Activated T-cell treated with anti-CD3 and anti-CD28 coated beads, Interleukin-2, amount 50 U/mL, for 48 hours (primary cell): ENCODE data around the gene AWAT2.

Experiments
- DNase-seq, 2 experiments: peaks; one replicate each; pipeline ENCODE4 v3.0.0-alpha.2; 2020

AWAT2 gene, protein sequence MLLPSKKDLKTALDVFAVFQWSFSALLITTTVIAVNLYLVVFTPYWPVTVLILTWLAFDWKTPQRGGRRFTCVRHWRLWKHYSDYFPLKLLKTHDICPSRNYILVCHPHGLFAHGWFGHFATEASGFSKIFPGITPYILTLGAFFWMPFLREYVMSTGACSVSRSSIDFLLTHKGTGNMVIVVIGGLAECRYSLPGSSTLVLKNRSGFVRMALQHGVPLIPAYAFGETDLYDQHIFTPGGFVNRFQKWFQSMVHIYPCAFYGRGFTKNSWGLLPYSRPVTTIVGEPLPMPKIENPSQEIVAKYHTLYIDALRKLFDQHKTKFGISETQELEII

DNA sequence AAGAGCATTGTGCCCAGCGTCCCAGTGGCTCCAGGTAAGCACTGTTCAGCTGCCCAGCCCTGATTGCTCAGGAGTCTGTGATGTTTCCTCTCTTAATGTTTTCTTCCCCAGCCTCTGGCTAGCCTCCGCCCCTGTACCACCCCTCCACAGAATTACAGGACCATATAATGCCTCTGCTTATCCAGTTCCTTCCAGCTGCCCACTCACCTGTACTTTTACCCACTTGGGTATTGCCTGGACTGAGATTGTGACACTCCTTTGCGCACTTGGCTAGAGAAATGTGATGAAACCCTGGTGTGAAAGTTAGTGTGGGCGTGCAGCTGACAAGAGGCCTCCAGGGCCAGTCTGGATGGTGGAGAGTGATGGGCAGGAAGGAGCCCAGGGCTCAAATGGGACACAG is at the start of gene AWAT2:
TSS of gene AWAT2 (minus strand) at position 14 of the 400 bp plus-strand sequence. CDS start at position 8, 6 bp downstream.
- DNase-seq: no peak

DNA sequence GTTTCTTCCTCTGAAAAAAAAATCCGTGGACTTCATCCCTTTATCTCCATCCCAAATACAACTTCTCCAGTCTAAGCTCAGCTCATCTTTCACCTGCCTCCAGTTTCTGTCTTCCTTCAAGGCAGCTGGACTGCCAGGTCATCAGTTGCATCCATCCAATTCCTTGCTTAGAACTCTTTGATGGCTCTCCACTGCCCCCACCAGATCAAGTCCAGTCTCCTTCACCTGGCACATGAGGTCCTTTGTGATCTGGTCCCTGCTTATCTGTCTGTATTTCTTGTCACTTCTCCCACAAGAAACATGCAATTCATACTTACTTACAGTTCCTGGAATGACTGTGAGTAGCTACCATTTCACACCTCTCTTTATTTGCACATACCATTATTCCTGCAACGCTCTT is 46.3 kb upstream of the AWAT2 start:
- no peak for DNase-seq

DNA sequence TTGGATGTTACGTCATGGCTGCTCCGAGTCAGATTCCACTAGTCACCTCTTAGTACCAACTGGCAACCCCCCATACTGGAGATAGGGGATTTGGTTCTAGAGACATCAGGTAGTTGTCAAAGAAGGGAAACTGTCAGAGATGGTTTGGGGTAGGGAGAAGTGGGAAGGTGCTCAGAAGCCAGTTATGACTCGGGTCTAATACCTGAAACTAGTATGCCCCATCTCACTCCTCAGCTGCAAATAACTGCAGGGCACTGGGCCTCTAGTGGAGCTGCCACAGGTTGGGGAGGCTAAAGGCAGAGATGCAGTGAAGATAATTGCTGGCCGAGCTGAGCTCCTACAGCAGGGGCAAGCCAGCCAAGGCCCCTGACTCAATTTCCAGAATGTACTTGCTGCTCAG is 42.5 kb upstream of the AWAT2 start:
- DNase-seq: no peak

DNA sequence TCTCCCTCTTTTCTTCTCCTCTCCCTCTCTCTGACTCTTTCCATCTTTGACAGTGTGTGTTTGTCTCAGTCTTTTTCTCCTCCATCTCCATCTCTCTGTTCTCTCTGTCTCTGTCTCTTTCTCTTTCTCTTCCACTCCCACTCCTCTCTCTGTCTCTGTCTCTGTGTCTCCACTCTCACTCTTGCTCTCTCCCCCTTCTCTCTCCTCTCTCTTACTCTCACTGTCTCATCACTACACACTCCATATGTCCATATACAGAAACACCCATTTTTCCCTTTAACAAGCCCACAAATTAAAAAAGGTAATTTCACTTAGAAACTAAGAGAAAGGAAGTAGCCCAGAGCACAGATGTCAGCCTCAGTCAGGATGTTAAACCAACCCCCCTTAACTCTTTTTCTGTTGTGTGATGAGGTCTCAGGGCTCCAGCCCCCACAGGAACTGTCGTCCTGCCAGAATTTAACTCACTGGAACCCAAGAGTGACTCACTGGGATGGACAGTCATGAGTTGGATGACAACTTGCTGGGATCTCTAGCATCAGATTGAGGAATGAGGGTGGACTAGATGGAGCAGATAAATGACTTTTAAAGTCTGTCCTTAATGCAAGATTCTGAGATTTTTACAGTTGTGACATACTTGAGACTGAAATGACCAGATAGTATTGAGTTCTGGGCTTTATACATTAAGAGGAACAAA is 40.0 kb upstream of the AWAT2 start:
- DNase-seq: no peak

DNA sequence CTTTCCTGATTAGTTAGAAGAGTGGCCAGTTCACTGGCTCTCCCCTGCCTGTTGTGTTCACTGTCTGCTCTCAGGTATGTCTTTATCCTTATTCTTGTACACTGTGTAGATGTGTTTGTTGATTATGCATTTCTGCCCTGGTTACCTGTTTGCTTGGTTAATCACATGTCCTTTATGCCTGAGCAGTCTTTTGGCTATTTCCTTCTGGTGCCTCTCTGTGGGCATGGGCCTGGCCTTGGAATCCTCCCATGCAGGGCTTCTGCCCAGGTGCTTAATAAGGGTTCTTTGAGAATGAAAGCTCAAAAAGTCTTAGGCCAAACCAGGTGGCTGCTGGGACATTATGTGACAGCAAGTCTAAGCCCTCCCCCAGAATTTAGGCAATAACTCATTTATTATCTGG is 39.0 kb upstream of the AWAT2 start:
- no peak for DNase-seq

DNA sequence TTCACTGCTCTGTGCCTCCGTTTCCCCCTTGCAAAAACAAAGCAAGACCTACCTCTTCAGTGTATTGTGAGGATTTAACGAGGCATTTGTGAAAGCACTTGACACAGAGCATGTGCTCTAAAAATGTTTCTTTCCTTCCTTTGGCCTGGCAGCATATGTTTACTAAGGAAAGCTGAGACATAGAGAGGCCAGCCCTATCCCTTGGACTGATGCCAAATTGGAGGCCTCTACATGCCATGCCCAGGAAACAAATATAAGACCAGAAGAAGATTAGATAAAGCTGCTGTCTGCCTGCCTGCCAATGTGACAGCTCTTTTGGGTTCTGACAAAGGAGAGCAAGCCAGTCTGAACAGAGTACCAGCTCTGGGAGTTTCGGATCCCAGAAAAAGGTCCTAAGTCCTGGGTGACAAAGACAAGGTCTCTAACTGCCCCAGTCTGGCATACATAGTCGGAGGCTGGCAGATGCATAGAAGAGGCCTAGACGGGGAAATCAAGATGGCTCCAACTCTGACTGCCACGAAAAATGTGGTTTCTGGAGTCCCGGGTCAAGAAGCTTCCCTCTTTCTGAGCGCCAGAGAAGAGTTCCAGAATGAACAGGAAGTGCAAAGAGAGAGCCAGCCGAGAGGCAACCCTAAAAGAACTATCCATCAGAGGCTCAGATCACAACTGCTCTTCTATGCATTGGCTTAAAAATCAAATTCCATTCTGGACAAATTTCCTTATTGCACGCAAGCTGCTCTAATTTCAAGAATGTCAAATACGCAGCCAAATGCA is 38.3 kb upstream of the AWAT2 start:
- no peak for DNase-seq

DNA sequence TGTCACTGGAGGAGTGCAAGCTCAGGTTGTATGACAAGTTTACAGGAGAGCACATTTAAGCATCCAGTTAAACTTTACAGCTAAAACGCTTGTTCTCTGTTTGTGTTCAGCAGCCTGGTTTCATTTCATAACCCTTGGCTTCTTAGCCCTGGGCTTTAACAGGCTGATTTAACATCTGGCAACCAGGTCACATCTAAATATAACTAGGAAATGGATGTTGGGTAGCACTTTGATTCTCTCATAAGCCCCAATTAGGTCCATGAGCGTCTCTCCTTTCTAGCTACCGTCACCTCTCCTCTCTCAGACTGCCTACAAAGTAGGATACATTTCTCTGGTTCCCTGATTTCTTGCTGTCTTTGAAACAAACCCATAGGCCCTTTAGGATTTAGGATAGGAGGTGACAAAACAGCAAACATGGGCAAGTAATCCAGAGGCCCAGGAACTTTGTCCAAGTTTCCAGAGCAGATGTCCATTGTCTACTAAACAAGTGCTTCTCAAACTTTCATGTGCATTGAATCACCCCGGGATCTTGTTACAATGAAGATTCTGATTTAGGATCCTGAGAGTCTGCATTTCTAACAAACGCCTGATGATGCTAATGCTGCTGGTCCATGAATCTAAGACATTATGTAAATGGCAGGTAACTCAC is 35.0 kb upstream of the AWAT2 start:
- DNase-seq: no peak

DNA sequence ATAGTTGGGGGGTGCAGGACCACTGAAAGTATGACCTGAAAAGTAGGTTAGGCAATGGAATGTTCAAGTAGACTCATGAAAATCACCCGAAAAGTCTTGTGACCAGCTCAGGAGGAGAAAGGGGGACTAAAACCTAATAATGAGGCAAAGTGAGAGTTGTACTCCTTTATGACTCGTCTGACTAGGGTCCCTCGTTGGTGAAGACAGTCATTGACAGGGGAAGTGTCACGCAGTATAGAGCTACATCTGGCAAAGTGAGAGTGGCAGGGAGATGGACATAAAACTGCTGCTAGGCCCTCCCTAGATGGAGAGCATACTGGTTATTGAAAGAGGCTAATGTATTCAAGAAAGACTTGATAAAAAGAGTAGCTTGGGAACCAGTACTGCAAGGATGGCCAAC is 33.0 kb upstream of the AWAT2 start:
- no peak for DNase-seq

DNA sequence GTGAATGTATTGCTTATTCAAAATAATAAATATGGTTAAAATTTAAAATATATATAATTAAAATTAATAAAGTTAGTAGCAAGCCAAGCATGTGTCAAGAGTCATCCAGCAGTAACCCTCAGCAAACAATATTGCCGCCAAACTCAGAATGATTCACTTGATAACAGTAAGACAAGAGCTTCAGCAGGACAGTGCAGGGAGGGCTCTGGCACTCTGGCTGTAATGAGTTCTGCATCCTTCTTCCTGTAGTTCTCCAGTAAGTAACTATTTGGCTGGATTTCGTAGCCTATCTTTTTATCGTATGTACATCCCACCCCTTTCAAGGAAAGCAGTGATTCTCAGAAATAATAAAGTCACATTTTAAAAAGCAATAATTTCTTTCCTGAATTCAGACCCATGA is 30.1 kb upstream of the AWAT2 start:
- DNase-seq: no peak

DNA sequence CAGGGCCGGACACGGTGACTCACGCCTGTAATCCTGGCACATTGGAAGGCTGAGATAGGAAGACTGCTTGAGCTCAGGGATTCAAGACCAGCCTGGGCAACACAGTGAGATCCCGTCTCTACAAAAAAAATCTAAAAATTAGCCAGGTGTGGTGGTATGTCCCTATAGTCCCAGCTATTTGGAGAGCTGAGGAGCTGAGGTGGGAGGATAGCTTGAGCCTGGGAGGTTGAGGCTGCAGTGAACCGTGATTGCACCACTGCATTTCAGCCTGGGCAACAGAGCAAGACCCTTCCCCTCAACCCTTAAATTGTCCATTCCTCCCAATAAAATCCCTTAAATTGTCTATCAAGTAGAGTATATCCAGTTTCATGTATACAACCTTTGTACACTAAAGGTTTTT is 29.6 kb upstream of the AWAT2 start:
- no peak for DNase-seq

DNA sequence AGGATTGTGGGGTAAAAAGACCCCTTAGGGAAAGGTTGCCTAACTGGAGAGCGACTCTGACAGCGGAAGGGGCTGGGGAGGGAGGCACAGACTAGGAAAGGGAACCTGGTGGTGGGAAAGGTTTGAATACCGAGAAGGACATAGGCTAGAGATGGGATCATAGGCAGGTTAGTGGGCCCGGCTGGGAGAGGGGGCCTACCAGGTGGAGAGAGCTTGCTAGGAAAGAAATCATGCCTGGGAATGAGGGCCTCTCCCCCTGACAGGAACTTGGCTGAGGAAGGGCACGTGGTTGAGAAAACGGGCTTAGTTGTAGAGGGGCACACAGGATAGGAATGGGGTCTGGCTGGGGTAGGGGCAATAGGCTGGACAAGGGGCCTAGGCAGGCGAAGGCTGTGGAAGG is 16.9 kb upstream of the AWAT2 start:
- no peak for DNase-seq

DNA sequence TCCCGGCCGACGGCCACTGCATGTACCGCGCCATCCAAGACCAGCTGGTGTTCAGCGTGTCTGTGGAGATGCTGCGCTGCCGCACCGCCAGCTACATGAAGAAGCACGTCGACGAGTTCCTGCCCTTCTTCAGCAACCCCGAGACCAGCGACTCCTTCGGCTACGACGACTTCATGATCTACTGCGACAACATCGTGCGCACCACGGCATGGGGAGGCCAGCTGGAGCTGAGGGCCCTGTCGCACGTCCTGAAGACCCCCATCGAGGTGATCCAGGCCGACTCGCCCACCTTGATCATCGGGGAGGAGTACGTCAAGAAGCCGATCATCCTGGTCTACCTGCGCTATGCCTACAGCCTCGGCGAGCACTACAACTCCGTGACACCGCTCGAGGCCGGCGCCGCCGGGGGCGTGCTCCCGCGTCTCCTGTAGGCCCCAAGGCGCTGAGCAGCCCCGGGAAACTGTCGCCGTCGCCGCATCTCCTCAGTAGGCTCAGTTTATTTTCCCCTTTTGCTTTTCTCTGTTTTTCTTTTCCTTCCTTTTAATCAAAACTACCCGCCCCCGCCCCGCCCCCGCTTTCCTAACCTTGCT is 13.3 kb upstream of the AWAT2 start:
- no peak for DNase-seq

DNA sequence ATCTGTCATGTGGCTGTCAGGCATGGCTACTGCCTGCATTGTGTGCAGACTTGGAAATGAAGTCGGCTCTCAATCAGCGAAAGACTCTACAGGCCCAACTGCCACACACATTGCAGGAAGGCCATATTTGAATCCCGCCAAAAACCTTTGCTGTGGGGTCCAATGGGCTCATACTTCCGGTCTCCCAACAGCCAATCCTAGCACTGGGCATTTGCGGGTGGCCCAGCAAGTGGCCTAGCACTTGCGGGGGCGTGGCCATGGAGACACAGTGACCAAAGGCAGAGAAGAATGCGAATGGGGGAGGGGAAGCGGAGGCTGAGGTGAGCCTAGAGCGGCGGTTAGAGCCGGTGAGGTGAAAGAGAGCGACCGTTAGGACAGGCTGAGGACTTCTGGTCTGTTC is 12.3 kb upstream of the AWAT2 start, which contains the start of gene OTUD6A:
TSS of gene OTUD6A (plus strand) at position 382 of the 400 bp plus-strand sequence. CDS start 68 bp downstream, outside the sequence.
- DNase-seq: no peak

DNA sequence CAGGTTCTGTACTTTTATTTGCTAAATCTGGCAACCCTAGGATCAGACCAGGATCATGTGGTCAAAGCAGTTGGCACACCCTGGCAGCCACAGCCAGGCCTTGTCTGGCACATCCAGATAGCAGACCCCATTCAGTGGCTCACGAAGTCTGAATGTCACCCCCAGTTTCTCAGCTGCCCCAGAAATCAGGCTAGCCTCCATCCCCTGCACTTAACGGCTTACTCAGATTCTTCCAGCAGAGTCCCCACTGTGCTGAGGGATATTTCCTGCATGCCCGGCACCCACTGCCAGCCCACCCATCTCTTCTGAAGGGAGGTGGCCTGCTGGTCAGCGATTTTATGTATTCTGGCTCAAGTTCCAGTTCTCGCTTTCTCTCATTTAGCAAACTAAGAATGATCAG is 4.7 kb upstream of the AWAT2 start:
- no peak for DNase-seq

DNA sequence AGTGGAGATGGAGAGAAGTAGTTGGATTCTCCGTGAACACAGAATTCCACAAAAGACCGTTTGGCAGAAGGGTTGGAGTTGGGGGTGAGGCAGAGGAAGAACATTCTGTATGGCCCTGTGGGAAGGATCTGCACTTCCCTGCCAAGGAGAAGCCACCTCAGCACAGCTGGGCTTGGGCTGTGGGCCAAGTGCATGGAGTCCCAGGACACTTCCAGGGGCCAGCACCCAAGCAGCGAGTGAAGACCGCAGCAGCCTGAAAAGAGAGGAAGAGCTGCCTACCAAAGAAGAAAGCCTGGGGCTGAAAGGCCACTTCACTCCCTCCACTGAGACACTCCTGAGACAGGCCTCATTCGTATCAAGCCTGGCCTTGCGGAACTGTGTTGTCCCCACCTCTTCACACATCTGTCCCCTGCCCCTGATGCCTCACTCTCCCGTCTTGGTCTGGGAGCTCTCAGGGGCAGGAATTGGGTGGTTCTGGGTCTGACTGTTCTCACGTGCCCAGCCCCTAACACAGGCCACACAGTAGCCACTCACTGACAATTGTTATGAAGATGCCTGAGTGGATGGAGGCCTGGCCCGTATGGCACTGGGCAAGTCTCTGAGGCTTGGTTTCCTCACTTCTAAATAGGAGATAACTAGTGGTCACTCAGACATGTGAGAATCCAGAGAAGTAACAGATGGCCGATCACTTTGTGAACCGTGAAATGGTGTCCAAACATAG is 3.3 kb upstream of the AWAT2 start:
- no peak for DNase-seq

DNA sequence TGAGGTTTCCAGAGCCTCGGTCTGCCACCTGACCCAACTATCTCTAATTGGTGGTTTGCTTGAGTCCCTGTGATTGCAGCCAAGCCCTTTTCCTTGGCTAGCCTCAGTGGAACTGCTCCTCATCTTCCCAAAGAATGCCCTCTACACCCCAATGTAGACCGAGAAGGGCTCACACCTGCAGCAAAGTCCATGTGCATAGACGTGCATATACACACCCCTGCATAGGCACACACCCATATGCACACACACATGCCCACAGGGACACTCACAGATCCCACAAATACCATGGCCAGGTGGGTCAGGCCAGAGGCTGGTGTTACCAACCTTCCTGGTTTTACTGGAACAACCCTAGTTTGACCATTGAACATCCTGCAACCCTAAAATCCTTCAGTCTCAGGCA is 332 bp downstream of the AWAT2 start:
- DNase-seq: no peak

DNA sequence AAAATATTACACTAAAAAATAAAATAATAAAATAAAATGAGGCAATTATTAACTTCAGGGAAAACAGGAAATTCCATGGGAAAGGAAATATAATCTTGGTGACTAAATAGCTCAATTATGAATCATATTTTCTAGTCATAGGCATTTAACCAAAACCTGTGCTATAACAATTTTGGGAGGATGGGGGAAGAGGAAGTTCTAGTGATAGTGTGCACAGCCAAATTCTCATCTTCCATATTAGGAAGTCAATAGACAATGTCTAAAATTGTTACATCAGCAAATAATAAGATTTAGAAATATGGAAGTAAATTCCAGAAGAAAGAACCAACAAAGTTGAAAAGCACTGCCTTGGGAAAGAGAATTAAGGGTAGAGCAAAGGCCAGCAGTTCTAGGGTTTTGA is 2.8 kb downstream of the AWAT2 start:
- DNase-seq: no peak

DNA sequence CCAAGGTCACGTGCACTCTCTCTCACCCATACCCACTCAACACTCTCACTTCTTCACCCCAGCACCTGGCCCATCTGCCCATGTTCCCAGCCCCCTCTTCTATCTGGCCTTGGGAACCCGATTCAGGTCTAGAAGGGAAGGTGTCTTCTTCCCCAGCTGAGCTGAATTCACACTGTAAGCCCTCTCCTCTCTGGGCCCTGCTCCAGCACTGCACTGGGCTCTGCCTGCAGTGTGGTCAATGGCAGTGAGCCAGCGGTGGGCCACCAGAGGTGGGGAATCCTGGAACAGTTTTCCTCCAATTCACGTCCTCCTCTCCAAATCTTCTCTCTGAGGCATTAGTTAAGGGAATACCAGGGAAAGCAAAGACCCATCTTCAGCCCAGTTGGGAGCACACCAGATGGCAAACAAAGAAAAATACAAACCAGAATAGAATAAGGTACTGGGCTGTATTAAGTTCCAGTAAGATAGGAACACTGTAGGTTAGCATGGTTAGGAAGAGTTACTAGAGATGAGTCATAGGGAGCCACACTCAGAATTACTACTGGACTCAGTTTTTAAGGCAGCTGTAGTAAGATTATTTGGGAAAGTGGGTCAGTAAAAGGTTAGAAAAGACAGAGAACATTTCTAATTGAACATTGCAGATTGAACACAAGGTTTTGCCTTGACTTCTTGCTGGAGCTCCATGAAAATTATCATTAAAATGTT is 5.0 kb downstream of the AWAT2 start:
- DNase-seq: no peak

DNA sequence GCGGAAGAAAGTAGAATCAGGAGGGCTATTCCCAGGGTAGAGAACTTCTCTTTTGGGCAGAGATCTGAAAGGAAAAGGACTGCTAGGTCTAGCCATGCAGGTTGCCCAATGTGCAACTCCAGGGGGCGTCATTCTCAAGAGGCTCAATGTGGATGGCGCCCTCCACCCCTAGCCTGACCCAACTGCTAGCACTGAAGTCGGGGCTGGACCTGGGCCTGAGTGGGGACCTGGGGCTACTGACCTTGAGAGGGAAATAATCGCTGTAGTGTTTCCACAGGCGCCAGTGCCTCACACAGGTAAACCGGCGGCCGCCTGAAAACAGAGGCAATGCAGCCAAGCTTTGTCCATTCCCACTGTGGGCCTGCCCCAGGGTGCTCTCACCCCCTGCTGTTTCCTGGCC is 6.1 kb downstream of the AWAT2 start:
- no peak for DNase-seq

DNA sequence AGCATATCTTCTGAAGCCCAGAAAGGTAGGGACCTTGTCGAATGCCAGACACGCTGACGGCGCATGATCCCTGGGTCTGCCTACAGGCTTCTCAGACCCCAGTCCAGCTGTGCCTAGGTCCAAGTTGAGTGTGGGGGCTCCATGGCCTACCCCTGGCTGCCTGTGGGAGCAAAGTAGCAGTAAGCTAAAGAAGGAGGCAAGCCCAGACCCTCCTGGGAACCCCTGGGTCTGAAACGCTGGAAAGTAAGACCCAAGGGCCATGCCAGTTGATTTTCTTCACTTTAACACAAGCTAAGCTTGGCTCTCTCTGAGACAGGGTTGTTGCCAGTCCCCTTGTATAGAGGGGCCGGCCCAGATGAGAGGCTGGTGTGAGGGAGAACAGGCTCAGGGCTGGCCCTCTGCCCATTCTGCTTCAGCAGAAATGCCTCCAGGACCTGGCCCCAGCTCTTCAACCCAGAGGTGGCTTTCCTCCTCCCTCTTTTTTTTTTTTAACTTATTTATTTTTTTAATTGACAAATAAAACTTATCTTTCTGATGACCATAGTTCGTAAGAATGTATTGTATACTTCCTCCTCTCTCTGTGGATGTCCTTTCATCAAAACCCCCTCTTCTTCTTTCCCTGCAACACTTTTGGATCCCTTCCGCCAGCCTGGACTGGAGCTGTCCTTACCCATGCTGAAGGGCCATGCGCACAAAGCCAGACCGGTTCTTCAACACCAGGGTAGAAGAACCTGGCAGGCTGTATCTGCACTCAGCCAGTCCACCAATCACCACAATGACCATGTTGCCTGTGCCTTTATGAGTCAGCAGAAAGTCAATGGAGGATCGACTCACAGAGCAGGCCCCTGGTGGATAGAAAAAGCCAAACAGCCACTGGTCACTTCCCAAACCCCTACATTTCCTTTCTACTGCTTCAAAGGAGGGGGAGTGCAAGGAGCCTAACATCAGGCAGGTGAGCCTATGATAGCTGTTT is 7.1 kb downstream of the AWAT2 start:
- no peak for DNase-seq
